HEK293 (cell line): ENCODE measurements around the gene PRRC2C.

Source experiments
- CTCF ChIA-PET: fragments of 350-600 bp; formaldehyde crosslinking; extraction: SDS; loops from one replicate; lab custom pipeline; 2021; ENCODE audit warnings: antibody characterized with exemption; lab: Yijun Ruan, JAX
- POLR2A ChIA-PET: fragments of 300-600 bp; formaldehyde crosslinking; extraction: SDS; loops from one replicate; lab custom pipeline; 2020; ENCODE audit warnings: antibody characterized with exemption, inconsistent platforms; lab: Yijun Ruan, JAX
- H3K27ac ChIP-seq: fragments of 200-500 bp; sonication (Bioruptor generic); 2 replicates; pipeline ENCODE4 v1.5.1; 2014; ENCODE audit warnings: low read depth, low read length, control low read depth, inconsistent platforms; ENCODE audit errors: extremely low read depth
- H3K36me3 ChIP-seq, 2 experiments: fragments of 200-500 bp in 1 of 2; sonication (Bioruptor generic) in 1 of 2; 1 replicate in 1 of 2; 2 replicates in 1 of 2; pipeline ENCODE4 v1.5.1; 2014 to 2017; ENCODE audit warnings: inconsistent platforms in 2 of 2, low read length in 2 of 2; ENCODE audit not compliant: control insufficient read depth in 2 of 2, insufficient read depth in 1 of 2
- H3K4me1 ChIP-seq: fragments of 200-500 bp; sonication (Bioruptor generic); 2 replicates; pipeline ENCODE4 v1.5.1; 2014; ENCODE audit warnings: mild to moderate bottlenecking, low read length, inconsistent platforms; ENCODE audit not compliant: control insufficient read depth, insufficient read depth
- H3K4me3 ChIP-seq: 2 replicates; pipeline ENCODE4 v1.5.1; 2011; ENCODE audit warnings: low read depth, mild to moderate bottlenecking, control low read depth, low read length, moderate library complexity
- H3K9me3 ChIP-seq: fragments of 200-500 bp; sonication (Bioruptor generic); 2 replicates; pipeline ENCODE4 v1.5.1; 2014; ENCODE audit warnings: low read depth, low read length, inconsistent platforms; ENCODE audit not compliant: control insufficient read depth, insufficient read depth
- HIC1 ChIP-seq: fragments of 450-650 bp; formaldehyde crosslinking; IDR thresholded peaks from 2 replicates; pipeline ENCODE4 v1.5.1; 2016; ENCODE audit warnings: missing biosample characterization, missing genetic modification characterization
- HOXD13 ChIP-seq: sonication (generic); formaldehyde crosslinking; IDR thresholded peaks from 2 replicates; pipeline ENCODE4 v1.8.0; 2022; ENCODE audit warnings: missing genetic modification reagents, borderline replicate concordance
- PRDM1 ChIP-seq: fragments of 450-650 bp; formaldehyde crosslinking; IDR thresholded peaks from 2 replicates; pipeline ENCODE4; 2016; ENCODE audit warnings: missing biosample characterization, missing genetic modification characterization
- ZBTB44 ChIP-seq: fragments of 450-650 bp; IDR thresholded peaks from 2 replicates; pipeline ENCODE4 v1.5.1; 2018; ENCODE audit warnings: missing biosample characterization, mild to moderate bottlenecking, missing genetic modification characterization
- ZNF114 ChIP-seq: fragments of 450-650 bp; formaldehyde crosslinking; IDR thresholded peaks from 2 replicates; pipeline ENCODE4 v1.5.0; 2017; ENCODE audit warnings: missing biosample characterization, missing genetic modification characterization
- ZNF202 ChIP-seq: fragments of 450-650 bp; formaldehyde crosslinking; IDR thresholded peaks from 2 replicates; pipeline ENCODE4 v1.5.1; 2016; ENCODE audit warnings: missing biosample characterization, missing genetic modification characterization, borderline replicate concordance
- ZNF221 ChIP-seq: fragments of 450-650 bp; formaldehyde crosslinking; IDR thresholded peaks from 2 replicates; pipeline ENCODE4 v1.5.1; 2017; ENCODE audit warnings: missing biosample characterization, missing genetic modification characterization, borderline replicate concordance
- ZNF26 ChIP-seq: fragments of 450-650 bp; formaldehyde crosslinking; IDR thresholded peaks from 2 replicates; pipeline ENCODE4 v1.5.1; 2016; ENCODE audit warnings: missing biosample characterization, missing genetic modification characterization
- ZNF280D ChIP-seq: fragments of 450-650 bp; formaldehyde crosslinking; IDR thresholded peaks from 2 replicates; pipeline ENCODE4 v1.5.1; 2016; ENCODE audit warnings: missing biosample characterization, missing genetic modification characterization
- ZNF362 ChIP-seq: fragments of 450-650 bp; formaldehyde crosslinking; IDR thresholded peaks from 2 replicates; pipeline ENCODE4 v1.5.1; 2016; ENCODE audit warnings: missing biosample characterization, missing genetic modification characterization
- ZNF394 ChIP-seq: fragments of 450-650 bp; formaldehyde crosslinking; IDR thresholded peaks from 2 replicates; pipeline ENCODE4 v1.5.1; 2016; ENCODE audit warnings: missing biosample characterization, missing genetic modification characterization, mild to moderate bottlenecking, moderate library complexity, borderline replicate concordance
- ZNF623 ChIP-seq: fragments of 450-650 bp; formaldehyde crosslinking; IDR thresholded peaks from 2 replicates; pipeline ENCODE4 v1.5.1; 2016; ENCODE audit warnings: missing biosample characterization, missing genetic modification characterization
- ZNF785 ChIP-seq: fragments of 450-650 bp; formaldehyde crosslinking; IDR thresholded peaks from 2 replicates; pipeline ENCODE4 v1.5.1; 2016; ENCODE audit warnings: missing biosample characterization, missing genetic modification characterization

PRRC2C gene

GRCh38 chr1:171585715-171586114 lies 100.4 kb downstream of the PRRC2C start:
- Histone ChIP-seq H3K4me3 (no peak overlapping the region), H3K9me3 (no peaks in the 10 kb centered on the region)
- POLR2A ChIA-PET = no interaction called here
- CTCF ChIA-PET = no interaction called here
- TF ChIP-seq ZNF362 (peak; percentile 71), ZNF221 (tag by site-specific recombination) (no peak)
- TF ChIP-seq, all 188 proteins: peak for 1
- peaks cover 68 to 87% of the 10 kb centered on the region in 2 experiments for H3K36me3 ChIP-seq
- H3K4me1 ChIP-seq = no peaks in the 10 kb centered on the region
- no peak overlapping the region for H3K27ac ChIP-seq

GRCh38 chr1:171588230-171588629 lies 102.9 kb downstream of the PRRC2C start:
- no peaks in the 10 kb centered on the region for H3K9me3 ChIP-seq
- no peaks in the 10 kb centered on the region for H3K4me1 ChIP-seq
- CTCF ChIA-PET = no interaction called here
- TF ChIP-seq PRDM1 (tag by site-specific recombination) (no peak), HOXD13 (CRISPR knock-in tag) (no peak), ZBTB44 (tag by site-specific recombination) (no peak), ZNF623 (no peak), ZNF202 (no peak), ZNF394 (no peak), ZNF114 (no peak), ZNF280D (tag by site-specific recombination) (no peak), ZNF785 (tag by site-specific recombination) (no peak), HIC1 (no peak), ZNF26 (tag by site-specific recombination) (no peak)
- POLR2A ChIA-PET = no interaction called here
- H3K27ac ChIP-seq = no peak overlapping the region
- H3K36me3 ChIP-seq = peaks cover 65 to 88% of the 10 kb centered on the region in 2 experiments
- no peak overlapping the region for H3K4me3 ChIP-seq
